K562 (cell line): ENCODE results near the gene ITGAD. TPM values are rescaled to one million over a fixed set of nuclear protein-coding genes. Genes with fewer than 3 reads are reported as not detected.

Experiments used
- ATAC-seq: fragments of 200-7000 bp; cut with Tn5 transposase; 3 replicates; pipeline ENCODE4 v1.9.1; 2020; ENCODE audit warnings: moderate library complexity
- BruUV-seq: library from RNA; stranded (reverse); fragments of 400-500 nt; replicated peaks from 2 replicates; lab custom pipeline; 2021; lab: Mats Ljungman, UMichigan
- CTCF ChIA-PET: fragments of 300-600 bp; formaldehyde crosslinking; extraction: SDS; loops from one replicate; lab custom pipeline; 2021; ENCODE audit warnings: low intra/inter-chr PET ratio; lab: Yijun Ruan, JAX
- POLR2A ChIA-PET: fragments of 300-600, 350-650 bp; sonication (Branson Sonifier 250); formaldehyde crosslinking; extraction: SDS; loops from one replicate; lab custom pipeline; 2021; ENCODE audit warnings: antibody characterized with exemption, inconsistent platforms; lab: Yijun Ruan, JAX
- DNase-seq, 4 experiments: peaks; one replicate each; pipeline versions ENCODE4 v3.0.0 to v3.0.0-alpha.2; 2011 to 2018; ENCODE audit warnings: low spot score in 3 of 4, mixed read lengths in 3 of 4; ENCODE audit errors: extremely low read depth in 1 of 4
- FAIRE-seq: peaks from 2 replicates; lab custom pipeline; 2011; peaks lifted over from hg19 to GRCh38; lab: Jason Lieb, UNC
- H2AFZ ChIP-seq: 2 replicates; pipeline ENCODE4 v1.6.0; 2011; ENCODE audit warnings: low read depth, low read length, control low read depth, inconsistent platforms
- H3K27ac ChIP-seq: fragments of 200-600 bp; 3 replicates; pipeline ENCODE4 v1.8.0; 2011; ENCODE audit warnings: low read depth, mild to moderate bottlenecking, control low read depth, inconsistent platforms, low read length, moderate library complexity, mixed read lengths; ENCODE audit errors: extremely low read depth
- H3K27me3 ChIP-seq, 2 experiments: fragments of 300-600 bp in 1 of 2; 2 replicates in 1 of 2; 3 replicates in 1 of 2; pipeline versions ENCODE4 v1.6.0 to v1.8.0; 2011; ENCODE audit warnings: inconsistent platforms in 2 of 2, low read length in 2 of 2, mild to moderate bottlenecking in 1 of 2, mixed read lengths in 1 of 2, moderate library complexity in 1 of 2; ENCODE audit not compliant: control insufficient read depth in 2 of 2, insufficient read depth in 2 of 2
- H3K36me3 ChIP-seq: fragments of 300-600 bp; 3 replicates; pipeline ENCODE4 v1.8.0; 2011; ENCODE audit warnings: mild to moderate bottlenecking, low read length, inconsistent platforms; ENCODE audit not compliant: control insufficient read depth, insufficient read depth
- H3K4me1 ChIP-seq, 2 experiments: fragments of 200-600 bp in 1 of 2; replicated peaks in 1 of 2; 2 replicates in 1 of 2; 3 replicates in 1 of 2; pipeline versions ENCODE4 v1.5.1 to v1.8.0; 2011; ENCODE audit warnings: inconsistent platforms in 2 of 2, low read length in 2 of 2, mild to moderate bottlenecking in 1 of 2, mixed read lengths in 1 of 2, moderate library complexity in 1 of 2; ENCODE audit not compliant: control insufficient read depth in 2 of 2, insufficient read depth in 2 of 2
- H3K4me2 ChIP-seq: 2 replicates; pipeline ENCODE4 v1.6.1; 2011; ENCODE audit warnings: low read length, control low read depth, inconsistent platforms, mixed read lengths; ENCODE audit not compliant: insufficient read depth
- H3K4me3 ChIP-seq: fragments of 200-600 bp; sonication (generic), shearing (Covaris generic); 2 replicates; pipeline ENCODE4 v1.5.1; 2016; ENCODE audit warnings: control low read depth, inconsistent platforms
- H3K79me2 ChIP-seq: fragments of 200-600 bp; 3 replicates; pipeline ENCODE4 v1.8.0; 2011; ENCODE audit warnings: low read length, inconsistent platforms; ENCODE audit not compliant: control insufficient read depth, insufficient read depth
- H3K9ac ChIP-seq, 2 experiments: 2 replicates each; pipeline versions ENCODE4 v1.6.0 to v1.6.1; 2011; ENCODE audit warnings: low read depth in 2 of 2, low read length in 2 of 2, control low read depth in 1 of 2, inconsistent platforms in 1 of 2, mild to moderate bottlenecking in 1 of 2, mixed read lengths in 1 of 2; ENCODE audit not compliant: insufficient read depth in 1 of 2
- H3K9me1 ChIP-seq: one replicate; pipeline ENCODE4 v1.6.0; 2011; ENCODE audit warnings: inconsistent platforms, mild to moderate bottlenecking, low read length, moderate library complexity; ENCODE audit not compliant: control insufficient read depth, insufficient read depth
- H3K9me3 ChIP-seq: replicated peaks from 2 replicates; pipeline ENCODE4 v1.5.1; 2011; ENCODE audit warnings: low read depth, low read length, inconsistent platforms; ENCODE audit not compliant: control insufficient read depth, insufficient read depth
- H4K20me1 ChIP-seq: replicated peaks from 2 replicates; pipeline ENCODE4 v1.6.1; 2011; ENCODE audit warnings: low read length, inconsistent platforms, mixed read lengths; ENCODE audit not compliant: control insufficient read depth, insufficient read depth
- ATF7 ChIP-seq: fragments of 450-650 bp; IDR thresholded peaks from 2 replicates; pipeline ENCODE4 v1.7.1; 2014; ENCODE audit warnings: mild to moderate bottlenecking, moderate library complexity
- FOXK1 ChIP-seq: sonication (generic); formaldehyde crosslinking; IDR thresholded peaks from 2 replicates; pipeline ENCODE4 v1.8.0; 2022; ENCODE audit warnings: missing genetic modification reagents, mild to moderate bottlenecking, borderline replicate concordance
- OTX1 ChIP-seq: fragments of 450-650 bp; formaldehyde crosslinking; IDR thresholded peaks from 2 replicates; pipeline ENCODE4 v1.4.0; 2022; ENCODE audit warnings: mild to moderate bottlenecking
- TCF7 ChIP-seq: sonication (generic); IDR thresholded peaks from 2 replicates; pipeline ENCODE4 v1.6.1; 2016; ENCODE audit warnings: antibody characterized with exemption, borderline replicate concordance
- THRA ChIP-seq: fragments of 450-650 bp; IDR thresholded peaks from 2 replicates; pipeline ENCODE4 v1.6.1; 2017; ENCODE audit warnings: mild to moderate bottlenecking, moderate library complexity
- ZNF699 ChIP-seq: fragments of 250-450 bp; sonication (Bioruptor Pico); IDR thresholded peaks from 2 replicates; pipeline ENCODE4 v1.8.0; 2021; ENCODE audit warnings: mild to moderate bottlenecking, moderate library complexity; ENCODE audit not compliant: insufficient replicate concordance
- WGBS: fragments of 100-300 bp; shearing (Covaris generic); methylation state at CpG from one replicate; pipeline ENCODE4 v1.1.6; 2016; ENCODE audit warnings: low coverage, mixed read lengths; ENCODE audit not compliant: insufficient coverage; ENCODE audit errors: missing lambda C conversion rate; 5-methylcytosine and 5-hydroxymethylcytosine counted together
- in situ Hi-C: fragments of 300-500 bp; cut with MboI; formaldehyde crosslinking; loops from 4 replicates; pipeline ENCODE4 v1.15.0; 2018; ENCODE audit warnings: inconsistent platforms, mixed read lengths
- intact Hi-C: fragments of 100-400 bp; cut with micrococcal nuclease; formaldehyde crosslinking; loops from 2 replicates; pipeline ENCODE4 v1.14.2; 2022
- polyA plus RNA-seq, 8 experiments: library from polyadenylated mRNA; depleted of rRNA in 4 of 8; stranded (reverse) in 5 of 8; unstranded in 3 of 8; fragments of >200 nt; fragmentation: Nextera tagmentation in 2 of 8; fragmentation: Illumina TruSeq in 1 of 8; extraction: Ambion mirVana in 2 of 8; extraction: Trizol in 1 of 8; gene quantifications; 2 replicates each; pipeline versions ENCODE4 v1.2.1 to v1.2.3, GENCODE V29; 2011 to 2014; ENCODE audit warnings: inconsistent platforms in 1 of 8, missing spikeins in 1 of 8
- total RNA-seq, 7 experiments: library from RNA; depleted of rRNA in 6 of 7; stranded (reverse); fragments of >200 nt in 6 of 7; fragmentation: Illumina TruSeq in 2 of 7; extraction: Trizol in 2 of 7; gene quantifications; 2 replicates each; pipeline versions ENCODE4 v1.2.1 to v1.2.3, GENCODE V29; 2011 to 2021; ENCODE audit warnings: low replicate concordance in 1 of 7
- TF ChIP-seq, protein P1 (sequence below): sonication (generic); IDR thresholded peaks from 2 replicates; pipeline ENCODE4 v1.6.1; 2016

Gene ITGAD
- total and polyA plus RNA-seq, 9 of the 15 experiments (the other 6 are each of a cell fraction or from before 2014, with no cell fraction given): not detected

DNA sequence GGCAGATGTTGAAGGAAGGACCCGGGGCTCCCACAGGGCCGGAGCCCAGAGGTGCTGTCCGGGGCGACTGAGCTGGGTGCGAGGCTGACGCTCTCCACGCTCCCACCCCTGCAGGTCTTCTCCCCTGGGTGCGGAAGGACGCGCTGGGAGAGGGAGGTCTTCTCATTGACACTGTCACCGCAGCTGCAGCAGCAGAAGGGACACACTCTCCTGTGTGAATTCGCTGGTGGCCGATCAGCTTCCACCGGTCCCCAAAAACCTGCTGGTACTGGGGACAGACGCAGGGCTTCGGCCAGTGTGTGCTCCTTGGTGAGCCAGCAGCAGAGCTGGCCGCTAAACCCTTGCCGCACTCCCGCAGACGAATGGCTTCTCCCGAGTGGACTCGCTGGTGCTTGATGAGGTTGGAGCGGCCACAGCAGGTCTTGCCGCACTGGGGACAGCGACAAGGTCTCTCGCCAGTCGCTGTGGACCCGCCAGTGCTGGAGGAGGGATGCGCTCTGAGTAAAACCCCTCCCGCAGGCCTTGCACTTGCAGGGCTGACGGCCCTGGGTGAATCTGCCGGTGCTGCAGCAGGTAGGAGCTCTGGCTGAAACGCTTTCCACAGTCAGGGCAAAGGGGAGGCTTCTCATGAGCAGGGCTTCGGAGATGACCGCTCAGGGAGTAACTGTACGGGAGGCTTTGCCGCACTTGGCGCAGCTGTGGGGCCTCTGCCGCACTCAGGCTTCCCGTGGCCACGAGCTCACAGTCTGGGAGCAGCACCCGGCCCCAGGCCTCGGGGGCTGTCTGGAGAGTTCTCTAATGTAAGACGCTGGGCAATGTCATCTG is 43.3 kb downstream of the ITGAD start:
- no peak overlapping the region for H3K27ac ChIP-seq
- TF ChIP-seq TCF7 (no peak), OTX1 (CRISPR knock-in tag) (no peak), ZNF699 (CRISPR knock-in tag) (no peak), ATF7 (no peak), THRA (no peak), FOXK1 (CRISPR knock-in tag) (no peak)
- TF ChIP-seq, protein P1, sequence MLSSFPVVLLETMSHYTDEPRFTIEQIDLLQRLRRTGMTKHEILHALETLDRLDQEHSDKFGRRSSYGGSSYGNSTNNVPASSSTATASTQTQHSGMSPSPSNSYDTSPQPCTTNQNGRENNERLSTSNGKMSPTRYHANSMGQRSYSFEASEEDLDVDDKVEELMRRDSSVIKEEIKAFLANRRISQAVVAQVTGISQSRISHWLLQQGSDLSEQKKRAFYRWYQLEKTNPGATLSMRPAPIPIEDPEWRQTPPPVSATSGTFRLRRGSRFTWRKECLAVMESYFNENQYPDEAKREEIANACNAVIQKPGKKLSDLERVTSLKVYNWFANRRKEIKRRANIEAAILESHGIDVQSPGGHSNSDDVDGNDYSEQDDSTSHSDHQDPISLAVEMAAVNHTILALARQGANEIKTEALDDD: no peak
- POLR2A ChIA-PET: no interaction called here
- in situ Hi-C loops (loop anchor here (25.0 kb wide), 1 partner anchor 449 kb away; the partner anchor contains the start of gene HSD3B7), intact Hi-C loops (no loop called here)
- no peak overlapping the region for H2AFZ ChIP-seq
- no peaks in the 10 kb centered on the region for H3K9me1 ChIP-seq
- no peaks in the 10 kb centered on the region for H3K27me3 ChIP-seq
- no peak overlapping the region for H3K4me2 ChIP-seq
- no peak overlapping the region for H3K4me3 ChIP-seq
- no peaks in the 10 kb centered on the region for H3K9me3 ChIP-seq
- 57% methylated on average over 23 of the region's 44 CpGs for WGBS
- DNase-seq (no peak), FAIRE-seq (no peak), ATAC-seq (no peak; the same call in 1 of the 3 replicates)
- H3K79me2 ChIP-seq: no peaks in the 10 kb centered on the region
- peak overlapping the region in 1 of 2 experiments; percentile 40; a peak in 2 of 4 replicates for H3K9ac ChIP-seq
- peaks cover 3 to 13% of the 10 kb centered on the region in 2 experiments; a peak in 1 of 5 replicates for H3K4me1 ChIP-seq
- no TSS peak for BruUV-seq
- CTCF ChIA-PET: no interaction called here
- no peaks in the 10 kb centered on the region for H4K20me1 ChIP-seq
- H3K36me3 ChIP-seq: no peaks in the 10 kb centered on the region
